ENCODE results near the gene GTSE1. TPM values are rescaled to one million over a fixed set of nuclear protein-coding genes. Genes with fewer than 3 reads are reported as not detected.

Gene GTSE1
- total RNA-seq, 1 donor from 2014 or later: 0.26 TPM

GRCh38 chr22:46331496-46331895 is 34.8 kb downstream of the GTSE1 start:
- no peak for FAIRE-seq
- TF ChIP-seq CTCF (IDR thresholded peaks at IDR 0.05; ENCODE audit: insufficient read depth, low read length, severe bottlenecking): no peak

GRCh38 chr22:46335201-46336118 is 38.8 kb downstream of the GTSE1 start, which contains the start of gene TRMU:
Gene TRMU (plus strand): TSS chr22:46335714. CDS start chr22:46335765, 51 bp downstream.
- H3K36me3 ChIP-seq (ENCODE audit: control insufficient read depth, insufficient read depth, low read length): peaks cover 15% of the 10 kb centered on the region
- FAIRE-seq (no peak), DNase-seq (ENCODE audit: low read depth) (peak; percentile 64)
- TF ChIP-seq CTCF (IDR thresholded peaks at IDR 0.05; ENCODE audit: insufficient read depth, low read length, severe bottlenecking): no peak
- H3K27me3 ChIP-seq (ENCODE audit: control insufficient read depth, insufficient read depth, low read length): no peaks in the 10 kb centered on the region
- H3K4me3 ChIP-seq (ENCODE audit: low read depth, low read length): peak within 1 kb of the TSS; percentile 81

More at GRCh38 chr22:46331496-46331895, 34.8 kb downstream of the GTSE1 start:
- H3K4me3 ChIP-seq (ENCODE audit: low read depth, low read length): no peak overlapping the region
- peaks cover 3% of the 10 kb centered on the region for H3K36me3 ChIP-seq (ENCODE audit: control insufficient read depth, insufficient read depth, low read length)
- no peaks in the 10 kb centered on the region for H3K27me3 ChIP-seq (ENCODE audit: control insufficient read depth, insufficient read depth, low read length)
- no peak for DNase-seq (ENCODE audit: low read depth)

- DNase-seq (ENCODE audit: low read depth) (peak; percentile 26), FAIRE-seq (peak; percentile 32)
- TF ChIP-seq CTCF (IDR thresholded peaks at IDR 0.05; ENCODE audit: insufficient read depth, low read length, severe bottlenecking): no peak
- H3K36me3 ChIP-seq (ENCODE audit: control insufficient read depth, insufficient read depth, low read length): peaks cover 15% of the 10 kb centered on the region
- no peaks in the 10 kb centered on the region for H3K27me3 ChIP-seq (ENCODE audit: control insufficient read depth, insufficient read depth, low read length)
- H3K4me3 ChIP-seq (ENCODE audit: low read depth, low read length): peak overlapping the region; percentile 81
These were observed 39.7 kb downstream of the GTSE1 start for GRCh38 chr22:46336119-46337078.

- Histone ChIP-seq H3K4me3 (ENCODE audit: low read depth, low read length) (no peak overlapping the region), H3K27me3 (ENCODE audit: control insufficient read depth, insufficient read depth, low read length) (no peaks in the 10 kb centered on the region), H3K36me3 (ENCODE audit: control insufficient read depth, insufficient read depth, low read length) (peaks cover 18% of the 10 kb centered on the region)
- no peak for TF ChIP-seq CTCF (IDR thresholded peaks at IDR 0.05; ENCODE audit: insufficient read depth, low read length, severe bottlenecking)
- DNase-seq (ENCODE audit: low read depth) (no peak), FAIRE-seq (no peak)
These were observed 41.2 kb downstream of the GTSE1 start for GRCh38 chr22:46337870-46338269.

GRCh38 chr22:46338636-46339035 is 42.0 kb downstream of the GTSE1 start:
- FAIRE-seq (peak; percentile 23), DNase-seq (ENCODE audit: low read depth) (no peak)
- no peaks in the 10 kb centered on the region for H3K27me3 ChIP-seq (ENCODE audit: control insufficient read depth, insufficient read depth, low read length)
- TF ChIP-seq CTCF (IDR thresholded peaks at IDR 0.05; ENCODE audit: insufficient read depth, low read length, severe bottlenecking): no peak
- no peak overlapping the region for H3K4me3 ChIP-seq (ENCODE audit: low read depth, low read length)
- peaks cover 19% of the 10 kb centered on the region for H3K36me3 ChIP-seq (ENCODE audit: control insufficient read depth, insufficient read depth, low read length)
